ENCODE results near the gene PI4KA. TPM values are rescaled to one million over a fixed set of nuclear protein-coding genes. Genes with fewer than 3 reads are reported as not detected.

PI4KA gene
- polyA plus RNA-seq, 1 donor from 2014 or later, result 42.2 TPM

GRCh38 chr22:20775342-20775895, 83.2 kb downstream of the PI4KA start:
- Histone ChIP-seq H4K20me1 (ENCODE audit: insufficient read depth) (no peaks in the 10 kb centered on the region), H3F3A (ENCODE audit: insufficient read depth, low read length, poor library complexity, severe bottlenecking) (no peaks in the 10 kb centered on the region), H3K27ac (ENCODE audit: low read length) (no peak overlapping the region), H3K27me3 (ENCODE audit: insufficient read depth, low read depth, low read length) (no peaks in the 10 kb centered on the region), H3K9me2 (ENCODE audit: insufficient read depth, low read length) (no peaks in the 10 kb centered on the region), H3K9ac (ENCODE audit: low read length) (no peak overlapping the region), H3K9me3 (ENCODE audit: low read length) (no peaks in the 10 kb centered on the region), H2AFZ (ENCODE audit: low read depth, low read length) (no peak overlapping the region), H3K4me3 (ENCODE audit: low read length) (no peak overlapping the region), H3K4me2 (ENCODE audit: low read length) (no peak overlapping the region), H3K79me2 (replicated peaks; ENCODE audit: insufficient read depth, low read length) (no peaks in the 10 kb centered on the region), H3K36me3 (ENCODE audit: insufficient read depth, low read length) (no peaks in the 10 kb centered on the region)
- TF ChIP-seq POLR2AphosphoS5 (IDR thresholded peaks at IDR 0.05) (no peak), EP300 (conservative IDR thresholded peaks at IDR 0.05; ENCODE audit: poor library complexity, severe bottlenecking) (no peak), CTCF (IDR thresholded peaks at IDR 0.05; ENCODE audit: poor library complexity, severe bottlenecking) (no peak), REST (IDR thresholded peaks at IDR 0.05; ENCODE audit: borderline replicate concordance) (no peak), SMC3 (conservative IDR thresholded peaks at IDR 0.05; ENCODE audit: poor library complexity) (no peak), TAF1 (IDR thresholded peaks at IDR 0.05; ENCODE audit: low read depth) (no peak), MXI1 (conservative IDR thresholded peaks at IDR 0.05; ENCODE audit: poor library complexity, severe bottlenecking) (no peak), RAD21 (conservative IDR thresholded peaks at IDR 0.05) (no peak)

GRCh38 chr22:20774882-20775281, 83.7 kb downstream of the PI4KA start:
- no peaks in the 10 kb centered on the region for H4K20me1 ChIP-seq (ENCODE audit: insufficient read depth)
- TF ChIP-seq RAD21 (conservative IDR thresholded peaks at IDR 0.05) (no peak), EP300 (conservative IDR thresholded peaks at IDR 0.05; ENCODE audit: poor library complexity, severe bottlenecking) (no peak), SMC3 (conservative IDR thresholded peaks at IDR 0.05; ENCODE audit: poor library complexity) (no peak), TAF1 (IDR thresholded peaks at IDR 0.05; ENCODE audit: low read depth) (no peak), EZH2 (IDR thresholded peaks at IDR 0.05; ENCODE audit: borderline replicate concordance, insufficient read depth, low read length, poor library complexity, severe bottlenecking) (no peak), POLR2AphosphoS5 (IDR thresholded peaks at IDR 0.05) (no peak), REST (IDR thresholded peaks at IDR 0.05; ENCODE audit: borderline replicate concordance) (no peak)
- no peaks in the 10 kb centered on the region for H3K36me3 ChIP-seq (ENCODE audit: insufficient read depth, low read length)
- no peaks in the 10 kb centered on the region for H3K27me3 ChIP-seq (ENCODE audit: insufficient read depth, low read depth, low read length)
- no peaks in the 10 kb centered on the region for H3K79me2 ChIP-seq (replicated peaks; ENCODE audit: insufficient read depth, low read length)
- H3K9me3 ChIP-seq (ENCODE audit: low read length), result no peaks in the 10 kb centered on the region
- H3F3A ChIP-seq (ENCODE audit: insufficient read depth, low read length, poor library complexity, severe bottlenecking), result no peaks in the 10 kb centered on the region
- H2AFZ ChIP-seq (ENCODE audit: low read depth, low read length), result no peak overlapping the region
- no peak overlapping the region for H3K4me2 ChIP-seq (ENCODE audit: low read length)
- no peak overlapping the region for H3K27ac ChIP-seq (ENCODE audit: low read length)
- H3K9ac ChIP-seq (ENCODE audit: low read length), result no peak overlapping the region
- no peaks in the 10 kb centered on the region for H3K9me2 ChIP-seq (ENCODE audit: insufficient read depth, low read length)
- no peak overlapping the region for H3K4me3 ChIP-seq (ENCODE audit: low read length)
